Stimulated activated CD8-positive, alpha-beta memory T cell treated with anti-CD3 and anti-CD28 coated beads, Interleukin-7, amount 100 ng/mL, for 4 hours (primary cell): ENCODE measurements around the gene OAS3.

ENCODE experiments used
- DNase-seq, 2 donors: peaks; one replicate each; pipeline ENCODE4 v3.0.0-alpha.2; 2020; ENCODE audit warnings: low read depth in 2 of 2

OAS3 gene

GRCh38 chr12:112961074-112961473, 22.8 kb downstream of the OAS3 start:
- no peak for DNase-seq

- no peak for DNase-seq
Measured at GRCh38 chr12:112961536-112961935, 23.3 kb downstream of the OAS3 start.

GRCh38 chr12:112962561-112962960, 24.3 kb downstream of the OAS3 start:
- DNase-seq, result no peak

- DNase-seq, result no peak
Measured at GRCh38 chr12:112963227-112963861, 25.1 kb downstream of the OAS3 start.

GRCh38 chr12:112964067-112964670, 25.9 kb downstream of the OAS3 start:
- DNase-seq, result no peak

- DNase-seq, result no peak
Measured at GRCh38 chr12:112964915-112965314, 26.6 kb downstream of the OAS3 start.

GRCh38 chr12:112965643-112966042, 27.4 kb downstream of the OAS3 start:
- no peak for DNase-seq

- DNase-seq, result no peak
Measured at GRCh38 chr12:112967306-112967705, 29.0 kb downstream of the OAS3 start.

GRCh38 chr12:112967858-112968257, 29.6 kb downstream of the OAS3 start:
- DNase-seq, result no peak

GRCh38 chr12:112969547-112970306, 31.5 kb downstream of the OAS3 start:
- no peak for DNase-seq

GRCh38 chr12:112970391-112970790, 32.1 kb downstream of the OAS3 start:
- no peak for DNase-seq

- no peak for DNase-seq
Measured at GRCh38 chr12:112971248-112971647, 33.0 kb downstream of the OAS3 start.

- no peak for DNase-seq
Measured at GRCh38 chr12:112973011-112973735, 34.9 kb downstream of the OAS3 start.

GRCh38 chr12:112973818-112974231, 35.6 kb downstream of the OAS3 start:
- no peak for DNase-seq

- DNase-seq, result no peak
Measured at GRCh38 chr12:112974904-112975303, 36.6 kb downstream of the OAS3 start.

GRCh38 chr12:112977139-112977538, 38.9 kb downstream of the OAS3 start:
- DNase-seq, result no peak

- DNase-seq, result no peak
Measured at GRCh38 chr12:112977641-112978040, 39.4 kb downstream of the OAS3 start.

- peak; percentile 66 to 76 for DNase-seq
Measured at GRCh38 chr12:112978163-112979040, 40.1 kb downstream of the OAS3 start, which contains the start of gene OAS2. TSS of gene OAS2 (plus strand) at chr12:112978519. CDS start at chr12:112978609, 90 bp downstream.

- DNase-seq, result peak; percentile 10 to 21
Measured at GRCh38 chr12:112979041-112979680, 40.9 kb downstream of the OAS3 start.

- no peak for DNase-seq
Measured at GRCh38 chr12:112980491-112981158, 42.4 kb downstream of the OAS3 start.
